ENCODE measurements around the gene LTB. TPM values are rescaled to one million over a fixed set of nuclear protein-coding genes. Genes with fewer than 3 reads are reported as not detected.

Gene LTB
- total RNA-seq, 1 experiment from 2014 or later: not detected

- Histone ChIP-seq H3K4ac (ENCODE audit: low read depth, low read length) (no peak overlapping the region), H2AFZ (ENCODE audit: low read length) (no peak overlapping the region), H4K5ac (ENCODE audit: insufficient read length, low read depth, low read length) (no peak overlapping the region), H4K91ac (ENCODE audit: insufficient read length, low read depth, low read length) (no peak overlapping the region), H3K79me1 (ENCODE audit: insufficient read depth, low read depth, low read length, poor library complexity, severe bottlenecking) (peaks cover 7% of the 10 kb centered on the region), H3K9me3 (ENCODE audit: control insufficient read depth, low read depth, low read length) (no peaks in the 10 kb centered on the region), H3T11ph (ENCODE audit: low read length) (no peak overlapping the region), H4K20me1 (ENCODE audit: control insufficient read depth, insufficient read depth, insufficient read length) (peaks cover 4% of the 10 kb centered on the region), H2AK5ac (ENCODE audit: insufficient read length, low read length) (no peak overlapping the region), H3K56ac (ENCODE audit: insufficient read length, low read depth, low read length) (no peak overlapping the region), H2BK12ac (ENCODE audit: insufficient read length, low read depth, low read length) (no peak overlapping the region), H3K14ac (ENCODE audit: insufficient read depth, low read length) (no peak overlapping the region), H3K27ac (ENCODE audit: insufficient read length, low read depth, low read length) (no peak overlapping the region), H4K8ac (replicated peaks; ENCODE audit: insufficient read length, low read depth, low read length) (no peak overlapping the region), H2BK15ac (ENCODE audit: low read depth, low read length) (no peak overlapping the region), H3K9ac (ENCODE audit: extremely low read depth, insufficient read length, low read length) (no peak overlapping the region), H3K18ac (ENCODE audit: insufficient read length, low read depth, low read length) (no peak overlapping the region), H3K4me2 (ENCODE audit: insufficient read depth, insufficient read length, low read length) (no peak overlapping the region), H2BK120ac (ENCODE audit: low read depth, low read length, poor library complexity, severe bottlenecking) (no peak overlapping the region), H2BK20ac (ENCODE audit: low read depth, low read length, poor library complexity, severe bottlenecking) (no peak overlapping the region), H3K23ac (ENCODE audit: insufficient read length, low read depth, low read length) (no peak overlapping the region), H3K79me2 (ENCODE audit: insufficient read depth, low read length) (no peaks in the 10 kb centered on the region; the same call in 1 of the 2 replicates), H3K27me3 (ENCODE audit: insufficient read depth, low read length) (no peaks in the 10 kb centered on the region), H3K4me1 (ENCODE audit: insufficient read depth, low read length) (no peaks in the 10 kb centered on the region; the same call in 1 of the 2 replicates), H2BK5ac (ENCODE audit: insufficient read length, low read length) (no peak overlapping the region), H3K23me2 (ENCODE audit: insufficient read length, low read depth, low read length, poor library complexity, severe bottlenecking) (no peaks in the 10 kb centered on the region)
- Mint-ChIP-seq H3K4me3 (no peak overlapping the region), H3K36me3 (ENCODE audit: insufficient read depth in 1 of 3, low read depth in 3 of 3) (peaks cover 54 to 64% (median 59%) of the 10 kb centered on the region in 3 experiments), H3K9me3 (no peaks in the 10 kb centered on the region; a peak in 1 of 5 replicates), H3K27me3 (ENCODE audit: low read depth) (no peaks in the 10 kb centered on the region), H3K4me1 (peaks cover 23 to 33% of the 10 kb centered on the region in 2 experiments), H3K27ac (peak overlapping the region in 2 of 3 experiments; percentile 19 to 28; a peak in 2 of 7 replicates)
- no peak; the same call in 2 of the 3 replicates for TF ChIP-seq CTCF (conservative IDR thresholded peaks at IDR 0.05)
- DNase-seq: no peak
- WGBS (ENCODE audit: extremely low coverage, insufficient read length, low lambda C conversion rate): no CpG with 5 or more reads among the region's 6 CpGs
Observed at GRCh38 chr6:31530659-31531058, 51.6 kb downstream of the LTB start.

Other genes with a start within 250 kb of the LTB start
- gene HLA-B, start 225.2 kb downstream of the LTB start, total RNA-seq (2021): 68.6 and 70.7 TPM in 2 replicates
- gene MICA, start 178.8 kb downstream of the LTB start, total RNA-seq (2021): 8.5 and 8.8 TPM in 2 replicates
- gene MICB, start 84.3 kb downstream of the LTB start, total RNA-seq (2021): 6.2 and 6.8 TPM in 2 replicates
- not detected in 2 replicates for gene MCCD1, start 53.5 kb downstream of the LTB start, total RNA-seq (2021)
- 800 and 813 TPM in 2 replicates for gene DDX39B, start 40.4 kb downstream of the LTB start, total RNA-seq (2021)
- gene ATP6V1G2, start 35.8 kb downstream of the LTB start, total RNA-seq (2021): 3.6 and 3.8 TPM in 2 replicates
- 11.8 and 15.1 TPM in 2 replicates for gene NFKBIL1, start 34.8 kb downstream of the LTB start, total RNA-seq (2021)
- not detected in 2 replicates for gene LTA, start 10.1 kb downstream of the LTB start, total RNA-seq (2021)
- not detected in 2 replicates for gene TNF, start 6.9 kb downstream of the LTB start, total RNA-seq (2021)
- gene LST1, start 3.9 kb upstream of the LTB start, total RNA-seq (2021): not detected in 2 replicates
- gene NCR3, start 10.6 kb upstream of the LTB start, total RNA-seq (2021): 0.55 and 0.64 TPM in 2 replicates
- gene AIF1, start 32.8 kb upstream of the LTB start, total RNA-seq (2021): 3.2 and 4.2 TPM in 2 replicates
- gene PRRC2A, start 38.3 kb upstream of the LTB start, total RNA-seq (2021): 381 and 383 TPM in 2 replicates
- 415 and 417 TPM in 2 replicates for gene BAG6, start 70.2 kb upstream of the LTB start, total RNA-seq (2021)
- 3.6 and 3.9 TPM in 2 replicates for gene APOM, start 73.5 kb upstream of the LTB start, total RNA-seq (2021)
- 18.4 and 19.0 TPM in 2 replicates for gene C6orf47, start 78.4 kb upstream of the LTB start, total RNA-seq (2021)
- 23.9 and 26.8 TPM in 2 replicates for gene GPANK1, start 82.6 kb upstream of the LTB start, total RNA-seq (2021)
- 178 and 187 TPM in 2 replicates for gene CSNK2B, start 83.7 kb upstream of the LTB start, total RNA-seq (2021)
- gene LY6G5B, start 87.6 kb upstream of the LTB start, total RNA-seq (2021): 21.3 and 21.6 TPM in 2 replicates
- gene LY6G5C, start 98.6 kb upstream of the LTB start, total RNA-seq (2021): 1.8 and 2.2 TPM in 2 replicates
- 32.9 and 34.4 TPM in 2 replicates for gene ABHD16A, start 120.9 kb upstream of the LTB start, total RNA-seq (2021)
- not detected in 2 replicates for gene LY6G6F, start 124.4 kb upstream of the LTB start, total RNA-seq (2021)
- gene LY6G6D, start 132.9 kb upstream of the LTB start, total RNA-seq (2021): not detected in 2 replicates
- 0.24 TPM in 1 of 2 replicates, not detected in the other for gene LY6G6C, start 139.3 kb upstream of the LTB start, total RNA-seq (2021)
- gene MPIG6B, start 140.9 kb upstream of the LTB start, total RNA-seq (2021): not detected in 2 replicates
- 70.5 and 73.2 TPM in 2 replicates for gene DDAH2, start 146.9 kb upstream of the LTB start, total RNA-seq (2021)
- 265 and 266 TPM in 2 replicates for gene CLIC1, start 154.1 kb upstream of the LTB start, total RNA-seq (2021)
- gene MSH5, start 157.6 kb upstream of the LTB start, total RNA-seq (2021): 21.5 and 22.4 TPM in 2 replicates
- 3.2 and 4.3 TPM in 2 replicates for gene SAPCD1, start 180.2 kb upstream of the LTB start, total RNA-seq (2021)
- 2.5 TPM in 2 replicates for gene VWA7, start 194.9 kb upstream of the LTB start, total RNA-seq (2021)
- 148 and 154 TPM in 2 replicates for gene VARS1, start 213.3 kb upstream of the LTB start, total RNA-seq (2021)
- gene LSM2, start 224.5 kb upstream of the LTB start, total RNA-seq (2021): 114 and 123 TPM in 2 replicates
- 1.6 and 2.5 TPM in 2 replicates for gene HSPA1L, start 232.9 kb upstream of the LTB start, total RNA-seq (2021)
- gene HSPA1A, start 233.1 kb upstream of the LTB start, total RNA-seq (2021): 51.2 and 51.7 TPM in 2 replicates
- 85.1 and 90.5 TPM in 2 replicates for gene HSPA1B, start 245.3 kb upstream of the LTB start, total RNA-seq (2021)